B cell (primary cell): ENCODE measurements around the gene CTCFL. TPM values are rescaled to one million over a fixed set of nuclear protein-coding genes. Genes with fewer than 3 reads are reported as not detected.
"Not testable (repeated sequence)": the region's sequence is repeated elsewhere in the genome, so short reads cannot be mapped to it uniquely, and the experiment has no call there.

Experiments
- ATAC-seq: fragments of 200-7000 bp; cut with Tn5 transposase; one replicate; pipeline ENCODE4 v1.10.0; 2021; ENCODE audit warnings: low read depth, mild to moderate bottlenecking, moderate number of reproducible peaks, moderate library complexity
- CTCF ChIA-PET: fragments of 350-600 bp; sonication (Branson Sonifier 250); formaldehyde crosslinking; loops from one replicate; lab custom pipeline; 2021; ENCODE audit warnings: antibody characterized with exemption, inconsistent platforms; lab: Charles Lee
- POLR2A ChIA-PET: fragments of 350-600 bp; sonication (Branson Sonifier 250); formaldehyde crosslinking; loops from one replicate; lab custom pipeline; 2021; ENCODE audit warnings: antibody characterized with exemption; lab: Charles Lee
- DNase-seq: peaks from one replicate; pipeline ENCODE4 v3.0.0; 2013
- H2AFZ ChIP-seq: 2 replicates; pipeline ENCODE4 v1.6.1; 2012; ENCODE audit warnings: mild to moderate bottlenecking, low read depth, low read length; ENCODE audit not compliant: insufficient read depth, poor library complexity, severe bottlenecking
- H3K27ac ChIP-seq, 2 donors: 1 replicate in 1 of 2; 2 replicates in 1 of 2; pipeline ENCODE4 v1.5.1; 2012 to 2013; ENCODE audit warnings: low read length in 2 of 2, mild to moderate bottlenecking in 2 of 2, moderate library complexity in 1 of 2
- H3K27me3 ChIP-seq, 4 experiments: fragments of 200-600 bp in 1 of 4; sonication (generic) in 1 of 4; replicated peaks in 1 of 4; 1 replicate in 2 of 4; 2 replicates in 2 of 4; pipeline versions ENCODE4 v1.6.1 to v1.7.0; 2013 to 2016; ENCODE audit warnings: low read length in 3 of 4, mild to moderate bottlenecking in 2 of 4, mixed read lengths in 1 of 4, moderate library complexity in 1 of 4; ENCODE audit not compliant: insufficient read depth in 4 of 4, control insufficient read depth in 3 of 4; ENCODE audit errors: control extremely low read depth in 1 of 4
- H3K36me3 ChIP-seq, 2 experiments: replicated peaks in 1 of 2; 1 replicate in 1 of 2; 2 replicates in 1 of 2; pipeline versions ENCODE4 v1.6.1 to v1.7.1; 2013; ENCODE audit warnings: low read length in 1 of 2; ENCODE audit not compliant: insufficient read depth in 2 of 2, control insufficient read depth in 1 of 2; ENCODE audit errors: control extremely low read depth in 1 of 2, extremely low read depth in 1 of 2
- H3K4me1 ChIP-seq, 2 donors: fragments of 200-600 bp in 1 of 2; sonication (generic) in 1 of 2; 1 replicate in 1 of 2; 2 replicates in 1 of 2; pipeline versions ENCODE4 v1.5.1 to v1.6.1; 2013 to 2017; ENCODE audit warnings: low read length in 2 of 2; ENCODE audit not compliant: control insufficient read depth in 2 of 2, insufficient read depth in 2 of 2
- H3K4me2 ChIP-seq: replicated peaks from 2 replicates; pipeline ENCODE3; 2012; ENCODE audit warnings: mild to moderate bottlenecking, low read depth, low read length; ENCODE audit not compliant: poor library complexity, severe bottlenecking
- H3K4me3 ChIP-seq, 5 experiments: fragments of 200-600 bp in 1 of 5; sonication (generic) in 1 of 5; 1 replicate in 3 of 5; 2 replicates in 2 of 5; pipeline versions ENCODE4 v1.5.1 to v1.7.0; 2011 to 2016; ENCODE audit warnings: low read length in 4 of 5, mild to moderate bottlenecking in 4 of 5, low read depth in 2 of 5, control low read depth in 1 of 5, moderate library complexity in 1 of 5; ENCODE audit not compliant: insufficient read depth in 1 of 5; ENCODE audit errors: control extremely low read depth in 1 of 5, extremely low read depth in 1 of 5
- H3K79me2 ChIP-seq: fragments of 200-600 bp; sonication (generic); one replicate; pipeline ENCODE4 v1.6.0; 2016; ENCODE audit warnings: low read length; ENCODE audit not compliant: control insufficient read depth, insufficient read depth
- H3K9ac ChIP-seq: fragments of 200-600 bp; sonication (generic); 2 replicates; pipeline ENCODE4 v1.6.1; 2017; ENCODE audit warnings: mild to moderate bottlenecking, low read length, moderate library complexity
- H3K9me3 ChIP-seq, 3 donors: one replicate each; pipeline versions ENCODE4 v1.6.1 to v1.7.1; 2013; ENCODE audit warnings: low read length in 2 of 3; ENCODE audit not compliant: control insufficient read depth in 2 of 3, insufficient read depth in 1 of 3; ENCODE audit errors: control extremely low read depth in 1 of 3
- H4K20me1 ChIP-seq: 2 replicates; pipeline ENCODE4 v1.6.0; 2012; ENCODE audit warnings: mild to moderate bottlenecking, low read length; ENCODE audit not compliant: insufficient read depth, control insufficient read depth, poor library complexity, severe bottlenecking
- H3K27ac Mint-ChIP-seq: one replicate; pipeline ENCODE4 v1.8.0; 2021; ENCODE audit warnings: mixed read lengths
- H3K27me3 Mint-ChIP-seq: one replicate; pipeline ENCODE4 v1.8.0; 2021; ENCODE audit warnings: mixed read lengths
- H3K4me1 Mint-ChIP-seq: one replicate; pipeline ENCODE4 v1.8.0; 2021; ENCODE audit warnings: mixed read lengths
- H3K4me3 Mint-ChIP-seq: one replicate; pipeline ENCODE4 v1.8.0; 2021; ENCODE audit warnings: mixed read lengths
- H3K9me3 Mint-ChIP-seq: one replicate; pipeline ENCODE4 v1.8.0; 2022; ENCODE audit warnings: mixed read lengths; ENCODE audit not compliant: insufficient read depth
- CTCF ChIP-seq: fragments of 200-600 bp; IDR thresholded peaks from one replicate; pipeline ENCODE4 v1.8.0; 2022; ENCODE audit warnings: antibody characterized with exemption, mild to moderate bottlenecking
- EZH2 ChIP-seq: IDR thresholded peaks from 2 replicates; pipeline ENCODE4 v1.6.1; 2012; ENCODE audit warnings: borderline replicate concordance, low read depth, mild to moderate bottlenecking, moderate library complexity, low read length; ENCODE audit not compliant: insufficient read depth, poor library complexity, severe bottlenecking
- WGBS: methylation state at CpG from one replicate; pipeline ENCODE4 v1.1.5; 2013; ENCODE audit warnings: missing lambda C conversion rate; ENCODE audit not compliant: insufficient coverage; 5-methylcytosine and 5-hydroxymethylcytosine counted together
- intact Hi-C: fragments of 100-400 bp; cut with micrococcal nuclease; formaldehyde crosslinking; loops from one replicate; pipeline ENCODE4 v1.10.0; 2022
- polyA plus RNA-seq: library from polyadenylated mRNA; depleted of rRNA; stranded (reverse); fragments of >200 nt; gene quantifications from 2 replicates; pipeline ENCODE4 v1.2.3, GENCODE V29; 2012
- total RNA-seq, 2 donors: library from RNA; stranded (reverse); fragments of 120-200 nt in 1 of 2; gene quantifications; 1 replicate in 1 of 2; 2 replicates in 1 of 2; pipeline versions ENCODE4 v1.2.3 to v1.2.4, GENCODE V29; 2013 to 2022

Gene CTCFL
- total and polyA plus RNA-seq, 2 donors (not counting 1 experiment from before 2014, with no cell fraction given), result not detected

GRCh38 chr20:57513199-57513598, 11.7 kb downstream of the CTCFL start:
- ATAC-seq (no peak), DNase-seq (no peak)
- no peak overlapping the region for H3K27ac Mint-ChIP-seq
- no peak overlapping the region for H3K4me3 ChIP-seq
- no peaks in the 10 kb centered on the region for H3K4me1 Mint-ChIP-seq
- no peak for TF ChIP-seq EZH2
- no peak for TF ChIP-seq CTCF
- ChIA-PET CTCF (interaction anchor here (0.9 to 2.6 kb wide), 6 partner anchors 9 to 693 kb away, joined by 3 to 13 read pairs (median 3); no protein-coding TSS in a partner anchor), POLR2A (no interaction called here)
- H3K36me3 ChIP-seq, result no peaks in the 10 kb centered on the region
- H3K27ac ChIP-seq, result no peak overlapping the region
- no peak overlapping the region for H2AFZ ChIP-seq
- H3K4me3 Mint-ChIP-seq, result no peak overlapping the region
- no peaks in the 10 kb centered on the region for H3K9me3 ChIP-seq
- peaks cover 0 to 5% (median 0%) of the 10 kb centered on the region in 4 experiments for H3K27me3 ChIP-seq
- no peaks in the 10 kb centered on the region for H4K20me1 ChIP-seq
- H3K4me1 ChIP-seq, result no peaks in the 10 kb centered on the region
- H3K4me2 ChIP-seq, result no peak overlapping the region
- no peak overlapping the region for H3K9ac ChIP-seq
- H3K27me3 Mint-ChIP-seq, result peaks cover 7% of the 10 kb centered on the region
- no peaks in the 10 kb centered on the region for H3K9me3 Mint-ChIP-seq
- WGBS, result no CpG with 5 or more reads among the region's 1 CpG
- intact Hi-C loops, result no loop called here
- H3K79me2 ChIP-seq, result no peaks in the 10 kb centered on the region

GRCh38 chr20:57512432-57512831, 12.5 kb downstream of the CTCFL start:
- ATAC-seq (no peak), DNase-seq (no peak)
- H3K27me3 Mint-ChIP-seq, result peaks cover 7% of the 10 kb centered on the region
- Histone ChIP-seq H3K4me2 (no peak overlapping the region), H3K36me3 (no peaks in the 10 kb centered on the region), H4K20me1 (no peaks in the 10 kb centered on the region), H3K27ac (no peak overlapping the region), H3K4me1 (peaks cover 0 to 1% of the 10 kb centered on the region in 2 donors), H2AFZ (no peak overlapping the region), H3K9me3 (no peaks in the 10 kb centered on the region), H3K79me2 (no peaks in the 10 kb centered on the region), H3K4me3 (no peak overlapping the region), H3K9ac (no peak overlapping the region), H3K27me3 (peaks cover 0 to 5% (median 0%) of the 10 kb centered on the region in 4 experiments)
- intact Hi-C loops, result no loop called here
- H3K4me3 Mint-ChIP-seq, result no peak overlapping the region
- no peaks in the 10 kb centered on the region for H3K4me1 Mint-ChIP-seq
- ChIA-PET POLR2A (no interaction called here), CTCF (interaction anchor here (2.6 kb wide), 1 partner anchor 82 kb away, joined by 13 read pairs; no protein-coding TSS in a partner anchor)
- TF ChIP-seq CTCF, result no peak
- no peak for TF ChIP-seq EZH2
- H3K9me3 Mint-ChIP-seq, result no peaks in the 10 kb centered on the region
- 78% methylated on average over 4 of the region's 5 CpGs for WGBS
- H3K27ac Mint-ChIP-seq, result no peak overlapping the region

GRCh38 chr20:57511709-57512108, 13.2 kb downstream of the CTCFL start:
- H3K9me3 Mint-ChIP-seq, H3K4me2 ChIP-seq, H2AFZ ChIP-seq, ATAC-seq, H4K20me1 ChIP-seq, H3K27ac ChIP-seq, H3K27me3 Mint-ChIP-seq, H3K79me2 ChIP-seq, intact Hi-C loops, H3K36me3 ChIP-seq, POLR2A ChIA-PET, H3K9me3 ChIP-seq, H3K27me3 ChIP-seq, H3K4me1 ChIP-seq, H3K4me3 ChIP-seq, H3K4me3 Mint-ChIP-seq, DNase-seq, H3K9ac ChIP-seq, H3K4me1 Mint-ChIP-seq, H3K27ac Mint-ChIP-seq: not testable (repeated sequence)
- WGBS, result 96% methylated on average over 3 of the region's 7 CpGs
- CTCF ChIA-PET, result interaction anchor here (1.0 to 2.6 kb wide), 3 partner anchors 8 to 672 kb away, joined by 3 to 13 read pairs (median 4); no protein-coding TSS in a partner anchor
